GM12878 (cell line): ENCODE data around the gene DPM2. TPM values are rescaled to one million over a fixed set of nuclear protein-coding genes. Genes with fewer than 3 reads are reported as not detected.

ENCODE experiments used
- EZH2 ChIP-seq: IDR thresholded peaks from 2 replicates; pipeline ENCODE4 v1.6.1; 2012; ENCODE audit warnings: low read depth, mild to moderate bottlenecking, control low read depth, inconsistent platforms, low read length, borderline replicate concordance; ENCODE audit not compliant: control insufficient read depth
- IRF4 ChIP-seq: IDR thresholded peaks from 2 replicates; pipeline ENCODE4 v1.6.1; 2011; ENCODE audit warnings: low read depth, low read length
- JUND ChIP-seq: IDR thresholded peaks from 2 replicates; pipeline ENCODE4 v1.6.1; 2012; ENCODE audit warnings: low read depth, mild to moderate bottlenecking, low read length, improper control_type of control experiment, moderate library complexity
- PML ChIP-seq: IDR thresholded peaks from 2 replicates; pipeline ENCODE4 v1.6.1; 2012; ENCODE audit warnings: low read length, inconsistent platforms
- POLR2AphosphoS5 ChIP-seq: IDR thresholded peaks from 2 replicates; pipeline ENCODE4 v1.6.1; 2011; ENCODE audit warnings: mild to moderate bottlenecking, low read length, inconsistent platforms
- POU2F2 ChIP-seq: IDR thresholded peaks from 3 replicates; pipeline ENCODE4 v1.6.1; 2011; ENCODE audit warnings: low read depth, mild to moderate bottlenecking, low read length, borderline replicate concordance
- SMC3 ChIP-seq: IDR thresholded peaks from 2 replicates; pipeline ENCODE4 v1.6.1; 2011; ENCODE audit warnings: low read length, improper control_type of control experiment, borderline replicate concordance
- SRF ChIP-seq, 2 experiments: IDR thresholded peaks; 2 replicates each; pipeline ENCODE4 v1.6.1; 2011; ENCODE audit warnings: low read depth in 2 of 2, low read length in 2 of 2, mild to moderate bottlenecking in 1 of 2, moderate library complexity in 1 of 2
- STAT1 ChIP-seq: fragments of 450-650 bp; conservative IDR thresholded peaks from 2 replicates; pipeline ENCODE4 v1.6.1; 2014; ENCODE audit warnings: antibody characterized with exemption, mild to moderate bottlenecking
- TAF1 ChIP-seq: IDR thresholded peaks from 2 replicates; pipeline ENCODE4 v1.6.1; 2011; ENCODE audit warnings: mild to moderate bottlenecking, low read depth, low read length, borderline replicate concordance
- polyA plus RNA-seq, 11 experiments: library from polyadenylated mRNA; depleted of rRNA in 4 of 11; unstranded in 6 of 11; stranded (reverse) in 5 of 11; fragments of >200 nt; fragmentation: Nextera tagmentation in 4 of 11; fragmentation: Illumina TruSeq in 1 of 11; extraction: Ambion mirVana in 4 of 11; extraction: Trizol in 1 of 11; gene quantifications; 1 replicate in 1 of 11; 2 replicates in 10 of 11; pipeline versions ENCODE4 v1.2.1 to v1.2.3, GENCODE V29; 2011 to 2016; ENCODE audit warnings: inconsistent platforms in 2 of 11, missing spikeins in 2 of 11, low read depth in 1 of 11
- total RNA-seq, 4 experiments: library from RNA; depleted of rRNA in 3 of 4; stranded (reverse); fragments of >200 nt in 3 of 4; fragmentation: Illumina TruSeq in 1 of 4; extraction: Trizol in 1 of 4; gene quantifications; 2 replicates each; pipeline versions ENCODE4 v1.2.1 to v1.2.3, GENCODE V29; 2013 to 2021
- TF ChIP-seq, protein P1 (sequence below): fragments of 450-650 bp; formaldehyde crosslinking; IDR thresholded peaks from 2 replicates; pipeline ENCODE4 v1.4.0; 2022; ENCODE audit warnings: mild to moderate bottlenecking, moderate library complexity
- TF ChIP-seq, protein P2 (sequence below): IDR thresholded peaks from 2 replicates; pipeline ENCODE4 v1.6.1; 2011; ENCODE audit warnings: borderline replicate concordance, low read depth, mild to moderate bottlenecking, moderate library complexity, mixed read lengths, low read length; ENCODE audit not compliant: insufficient read depth; ENCODE audit errors: extremely low read length
- TF ChIP-seq, protein P3 (sequence below): fragments of 450-650 bp; IDR thresholded peaks from 2 replicates; pipeline ENCODE4 v1.6.1; 2016; ENCODE audit warnings: mild to moderate bottlenecking
- TF ChIP-seq, protein P4 (sequence below): fragments of 450-650 bp; IDR thresholded peaks from 2 replicates; pipeline ENCODE4 v1.6.1; 2016; ENCODE audit warnings: mild to moderate bottlenecking, moderate library complexity, borderline replicate concordance
- TF ChIP-seq, protein P5 (sequence below): fragments of 450-650 bp; conservative IDR thresholded peaks from 2 replicates; pipeline ENCODE4 v1.6.1; 2017; ENCODE audit warnings: mild to moderate bottlenecking, moderate library complexity

DPM2 gene
- total and polyA plus RNA-seq, 10 of the 15 experiments (the other 5 are each of a cell fraction or from before 2014, with no cell fraction given), result 22.7 to 77.9 (median 44.7) TPM

GRCh38 chr9:127916720-127917581 lies 20.7 kb downstream of the DPM2 start, which contains the start of gene ST6GALNAC4 (continued):
- TF ChIP-seq, protein P1, sequence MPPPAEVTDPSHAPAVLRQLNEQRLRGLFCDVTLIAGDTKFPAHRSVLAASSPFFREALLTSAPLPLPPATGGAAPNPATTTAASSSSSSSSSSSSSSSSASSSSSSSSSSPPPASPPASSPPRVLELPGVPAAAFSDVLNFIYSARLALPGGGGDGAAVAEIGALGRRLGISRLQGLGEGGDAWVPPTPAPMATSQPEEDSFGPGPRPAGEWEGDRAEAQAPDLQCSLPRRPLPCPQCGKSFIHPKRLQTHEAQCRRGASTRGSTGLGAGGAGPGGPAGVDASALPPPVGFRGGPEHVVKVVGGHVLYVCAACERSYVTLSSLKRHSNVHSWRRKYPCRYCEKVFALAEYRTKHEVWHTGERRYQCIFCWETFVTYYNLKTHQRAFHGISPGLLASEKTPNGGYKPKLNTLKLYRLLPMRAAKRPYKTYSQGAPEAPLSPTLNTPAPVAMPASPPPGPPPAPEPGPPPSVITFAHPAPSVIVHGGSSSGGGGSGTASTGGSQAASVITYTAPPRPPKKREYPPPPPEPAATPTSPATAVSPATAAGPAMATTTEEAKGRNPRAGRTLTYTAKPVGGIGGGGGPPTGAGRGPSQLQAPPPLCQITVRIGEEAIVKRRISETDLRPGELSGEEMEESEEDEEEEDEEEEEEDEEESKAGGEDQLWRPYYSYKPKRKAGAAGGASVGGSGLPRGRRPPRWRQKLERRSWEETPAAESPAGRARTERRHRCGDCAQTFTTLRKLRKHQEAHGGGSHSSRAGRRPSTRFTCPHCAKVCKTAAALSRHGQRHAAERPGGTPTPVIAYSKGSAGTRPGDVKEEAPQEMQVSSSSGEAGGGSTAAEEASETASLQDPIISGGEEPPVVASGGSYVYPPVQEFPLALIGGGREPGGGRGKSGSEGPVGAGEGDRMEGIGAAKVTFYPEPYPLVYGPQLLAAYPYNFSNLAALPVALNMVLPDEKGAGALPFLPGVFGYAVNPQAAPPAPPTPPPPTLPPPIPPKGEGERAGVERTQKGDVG, result no peak
- peak; percentile 37; the same call in 1 of the 2 replicates for TF ChIP-seq POLR2AphosphoS5
- TF ChIP-seq, protein P2, sequence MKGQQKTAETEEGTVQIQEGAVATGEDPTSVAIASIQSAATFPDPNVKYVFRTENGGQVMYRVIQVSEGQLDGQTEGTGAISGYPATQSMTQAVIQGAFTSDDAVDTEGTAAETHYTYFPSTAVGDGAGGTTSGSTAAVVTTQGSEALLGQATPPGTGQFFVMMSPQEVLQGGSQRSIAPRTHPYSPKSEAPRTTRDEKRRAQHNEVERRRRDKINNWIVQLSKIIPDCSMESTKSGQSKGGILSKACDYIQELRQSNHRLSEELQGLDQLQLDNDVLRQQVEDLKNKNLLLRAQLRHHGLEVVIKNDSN, result no peak
- no peak for TF ChIP-seq PML
- TF ChIP-seq, protein P3, sequence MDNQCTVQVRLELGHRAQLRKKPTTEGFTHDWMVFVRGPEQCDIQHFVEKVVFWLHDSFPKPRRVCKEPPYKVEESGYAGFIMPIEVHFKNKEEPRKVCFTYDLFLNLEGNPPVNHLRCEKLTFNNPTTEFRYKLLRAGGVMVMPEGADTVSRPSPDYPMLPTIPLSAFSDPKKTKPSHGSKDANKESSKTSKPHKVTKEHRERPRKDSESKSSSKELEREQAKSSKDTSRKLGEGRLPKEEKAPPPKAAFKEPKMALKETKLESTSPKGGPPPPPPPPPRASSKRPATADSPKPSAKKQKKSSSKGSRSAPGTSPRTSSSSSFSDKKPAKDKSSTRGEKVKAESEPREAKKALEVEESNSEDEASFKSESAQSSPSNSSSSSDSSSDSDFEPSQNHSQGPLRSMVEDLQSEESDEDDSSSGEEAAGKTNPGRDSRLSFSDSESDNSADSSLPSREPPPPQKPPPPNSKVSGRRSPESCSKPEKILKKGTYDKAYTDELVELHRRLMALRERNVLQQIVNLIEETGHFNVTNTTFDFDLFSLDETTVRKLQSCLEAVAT, result peak; percentile 23; the same call in 1 of the 2 replicates
- no peak for TF ChIP-seq SRF (IDR thresholded peaks at IDR 0.05; ENCODE audit: low read depth in 2 of 2, low read length in 2 of 2)
- TF ChIP-seq IRF4, result no peak
- TF ChIP-seq, protein P4, sequence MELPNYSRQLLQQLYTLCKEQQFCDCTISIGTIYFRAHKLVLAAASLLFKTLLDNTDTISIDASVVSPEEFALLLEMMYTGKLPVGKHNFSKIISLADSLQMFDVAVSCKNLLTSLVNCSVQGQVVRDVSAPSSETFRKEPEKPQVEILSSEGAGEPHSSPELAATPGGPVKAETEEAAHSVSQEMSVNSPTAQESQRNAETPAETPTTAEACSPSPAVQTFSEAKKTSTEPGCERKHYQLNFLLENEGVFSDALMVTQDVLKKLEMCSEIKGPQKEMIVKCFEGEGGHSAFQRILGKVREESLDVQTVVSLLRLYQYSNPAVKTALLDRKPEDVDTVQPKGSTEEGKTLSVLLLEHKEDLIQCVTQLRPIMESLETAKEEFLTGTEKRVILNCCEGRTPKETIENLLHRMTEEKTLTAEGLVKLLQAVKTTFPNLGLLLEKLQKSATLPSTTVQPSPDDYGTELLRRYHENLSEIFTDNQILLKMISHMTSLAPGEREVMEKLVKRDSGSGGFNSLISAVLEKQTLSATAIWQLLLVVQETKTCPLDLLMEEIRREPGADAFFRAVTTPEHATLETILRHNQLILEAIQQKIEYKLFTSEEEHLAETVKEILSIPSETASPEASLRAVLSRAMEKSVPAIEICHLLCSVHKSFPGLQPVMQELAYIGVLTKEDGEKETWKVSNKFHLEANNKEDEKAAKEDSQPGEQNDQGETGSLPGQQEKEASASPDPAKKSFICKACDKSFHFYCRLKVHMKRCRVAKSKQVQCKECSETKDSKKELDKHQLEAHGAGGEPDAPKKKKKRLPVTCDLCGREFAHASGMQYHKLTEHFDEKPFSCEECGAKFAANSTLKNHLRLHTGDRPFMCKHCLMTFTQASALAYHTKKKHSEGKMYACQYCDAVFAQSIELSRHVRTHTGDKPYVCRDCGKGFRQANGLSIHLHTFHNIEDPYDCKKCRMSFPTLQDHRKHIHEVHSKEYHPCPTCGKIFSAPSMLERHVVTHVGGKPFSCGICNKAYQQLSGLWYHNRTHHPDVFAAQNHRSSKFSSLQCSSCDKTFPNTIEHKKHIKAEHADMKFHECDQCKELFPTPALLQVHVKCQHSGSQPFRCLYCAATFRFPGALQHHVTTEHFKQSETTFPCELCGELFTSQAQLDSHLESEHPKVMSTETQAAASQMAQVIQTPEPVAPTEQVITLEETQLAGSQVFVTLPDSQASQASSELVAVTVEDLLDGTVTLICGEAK, result no peak
- TF ChIP-seq, protein P5, sequence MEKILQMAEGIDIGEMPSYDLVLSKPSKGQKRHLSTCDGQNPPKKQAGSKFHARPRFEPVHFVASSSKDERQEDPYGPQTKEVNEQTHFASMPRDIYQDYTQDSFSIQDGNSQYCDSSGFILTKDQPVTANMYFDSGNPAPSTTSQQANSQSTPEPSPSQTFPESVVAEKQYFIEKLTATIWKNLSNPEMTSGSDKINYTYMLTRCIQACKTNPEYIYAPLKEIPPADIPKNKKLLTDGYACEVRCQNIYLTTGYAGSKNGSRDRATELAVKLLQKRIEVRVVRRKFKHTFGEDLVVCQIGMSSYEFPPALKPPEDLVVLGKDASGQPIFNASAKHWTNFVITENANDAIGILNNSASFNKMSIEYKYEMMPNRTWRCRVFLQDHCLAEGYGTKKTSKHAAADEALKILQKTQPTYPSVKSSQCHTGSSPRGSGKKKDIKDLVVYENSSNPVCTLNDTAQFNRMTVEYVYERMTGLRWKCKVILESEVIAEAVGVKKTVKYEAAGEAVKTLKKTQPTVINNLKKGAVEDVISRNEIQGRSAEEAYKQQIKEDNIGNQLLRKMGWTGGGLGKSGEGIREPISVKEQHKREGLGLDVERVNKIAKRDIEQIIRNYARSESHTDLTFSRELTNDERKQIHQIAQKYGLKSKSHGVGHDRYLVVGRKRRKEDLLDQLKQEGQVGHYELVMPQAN, result peak; percentile 50; the same call in 1 of the 2 replicates
- no peak for TF ChIP-seq EZH2
- no peak for TF ChIP-seq SMC3
- TF ChIP-seq TAF1, result peak; percentile 69; the same call in 1 of the 2 replicates
- TF ChIP-seq POU2F2, result 0 out of 3 replicates have a peak, but pooled peaks have one; percentile 47
- no peak for TF ChIP-seq STAT1
- no peak for TF ChIP-seq JUND
